Measurements from ENCODE around the gene FOXL2NB. TPM values are rescaled to one million over a fixed set of nuclear protein-coding genes. Genes with fewer than 3 reads are reported as not detected.
A peak's percentile ranks its signal among the peaks of the same experiment; 100 is the strongest.

The FOXL2NB gene
- total RNA-seq, 1 experiment from 2014 or later: 0.31 TPM

- no peak overlapping the region for H2BK12ac ChIP-seq (ENCODE audit: insufficient read length, low read depth, low read length)
- H2BK5ac ChIP-seq (ENCODE audit: insufficient read length, low read length): no peak overlapping the region
- H3K4me3 Mint-ChIP-seq: peak overlapping the region; percentile 40 to 81
- H3K79me2 ChIP-seq (ENCODE audit: insufficient read depth, low read length): no peaks in the 10 kb centered on the region
- no peak overlapping the region for H3K4ac ChIP-seq (ENCODE audit: low read depth, low read length)
- no peak overlapping the region for H4K91ac ChIP-seq (ENCODE audit: insufficient read length, low read depth, low read length)
- no peak overlapping the region for H3K9ac ChIP-seq (ENCODE audit: extremely low read depth, insufficient read length, low read length)
- peaks cover 24% of the 10 kb centered on the region for H3K23me2 ChIP-seq (ENCODE audit: insufficient read length, low read depth, low read length, poor library complexity, severe bottlenecking)
- H2BK15ac ChIP-seq (ENCODE audit: low read depth, low read length): no peak overlapping the region
- WGBS (ENCODE audit: extremely low coverage, insufficient read length, low lambda C conversion rate): no CpG with 5 or more reads among the region's 53 CpGs
- no peak overlapping the region for H3K27ac ChIP-seq (ENCODE audit: insufficient read length, low read depth, low read length)
- peak; percentile 62 for DNase-seq
- H2AK5ac ChIP-seq (ENCODE audit: insufficient read length, low read length): no peak overlapping the region
- peaks cover 2% of the 10 kb centered on the region in 2 experiments; a peak in 3 of 5 replicates for H3K9me3 Mint-ChIP-seq
- H3K27ac Mint-ChIP-seq: no peak overlapping the region
- H3K56ac ChIP-seq (ENCODE audit: insufficient read length, low read depth, low read length): no peak overlapping the region
- H3K9me3 ChIP-seq (ENCODE audit: control insufficient read depth, low read depth, low read length): no peaks in the 10 kb centered on the region
- H3K4me1 Mint-ChIP-seq: peaks cover 28 to 30% of the 10 kb centered on the region in 2 experiments
- H2BK20ac ChIP-seq (ENCODE audit: low read depth, low read length, poor library complexity, severe bottlenecking): no peak overlapping the region
- no peak overlapping the region for H3T11ph ChIP-seq (ENCODE audit: low read length)
- TF ChIP-seq CTCF (conservative IDR thresholded peaks at IDR 0.05): no peak
- H4K8ac ChIP-seq (replicated peaks; ENCODE audit: insufficient read length, low read depth, low read length): no peak overlapping the region
- H3K18ac ChIP-seq (ENCODE audit: insufficient read length, low read depth, low read length): peak overlapping the region; percentile 30
- H3K14ac ChIP-seq (ENCODE audit: insufficient read depth, low read length): peak overlapping the region; percentile 80
- peaks cover 7% of the 10 kb centered on the region; the same call in 1 of the 2 replicates for H3K4me1 ChIP-seq (ENCODE audit: insufficient read depth, low read length)
- H2AFZ ChIP-seq (ENCODE audit: low read length): no peak overlapping the region
- H4K20me1 ChIP-seq (ENCODE audit: control insufficient read depth, insufficient read depth, insufficient read length): no peaks in the 10 kb centered on the region
- H4K5ac ChIP-seq (ENCODE audit: insufficient read length, low read depth, low read length): no peak overlapping the region
- no peak overlapping the region for H3K23ac ChIP-seq (ENCODE audit: insufficient read length, low read depth, low read length)
- H3K27me3 ChIP-seq (ENCODE audit: insufficient read depth, low read length): peaks cover 44% of the 10 kb centered on the region
- H3K27me3 Mint-ChIP-seq (ENCODE audit: low read depth): peaks cover 98% of the 10 kb centered on the region
- H2BK120ac ChIP-seq (ENCODE audit: low read depth, low read length, poor library complexity, severe bottlenecking): no peak overlapping the region
- peaks cover 0 to 7% (median 0%) of the 10 kb centered on the region in 3 experiments; a peak in 3 of 7 replicates for H3K36me3 Mint-ChIP-seq (ENCODE audit: insufficient read depth in 1 of 3, low read depth in 3 of 3)
- no peaks in the 10 kb centered on the region for H3K79me1 ChIP-seq (ENCODE audit: insufficient read depth, low read depth, low read length, poor library complexity, severe bottlenecking)
- peak overlapping the region; percentile 30 for H3K4me2 ChIP-seq (ENCODE audit: insufficient read depth, insufficient read length, low read length)
These were observed 3.1 kb downstream of the FOXL2NB start for GRCh38 chr3:138950006-138950644.
